GM20000 (cell line): Measurements from ENCODE around the gene GTPBP3.
"Not testable (repeated sequence)": the region's sequence is repeated elsewhere in the genome, so short reads cannot be mapped to it uniquely, and the experiment has no call there.

Experiments used
- DNase-seq: peaks from one replicate; pipeline ENCODE4 v3.0.0; 2012; ENCODE audit warnings: low spot score
- TF ChIP-seq, protein P1 (sequence below): IDR thresholded peaks from 2 replicates; pipeline ENCODE4 v1.5.1; 2012; ENCODE audit warnings: mild to moderate bottlenecking, control low read depth; ENCODE audit errors: extremely low read depth, missing control alignments

GTPBP3 gene, protein sequence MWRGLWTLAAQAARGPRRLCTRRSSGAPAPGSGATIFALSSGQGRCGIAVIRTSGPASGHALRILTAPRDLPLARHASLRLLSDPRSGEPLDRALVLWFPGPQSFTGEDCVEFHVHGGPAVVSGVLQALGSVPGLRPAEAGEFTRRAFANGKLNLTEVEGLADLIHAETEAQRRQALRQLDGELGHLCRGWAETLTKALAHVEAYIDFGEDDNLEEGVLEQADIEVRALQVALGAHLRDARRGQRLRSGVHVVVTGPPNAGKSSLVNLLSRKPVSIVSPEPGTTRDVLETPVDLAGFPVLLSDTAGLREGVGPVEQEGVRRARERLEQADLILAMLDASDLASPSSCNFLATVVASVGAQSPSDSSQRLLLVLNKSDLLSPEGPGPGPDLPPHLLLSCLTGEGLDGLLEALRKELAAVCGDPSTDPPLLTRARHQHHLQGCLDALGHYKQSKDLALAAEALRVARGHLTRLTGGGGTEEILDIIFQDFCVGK

DNA sequence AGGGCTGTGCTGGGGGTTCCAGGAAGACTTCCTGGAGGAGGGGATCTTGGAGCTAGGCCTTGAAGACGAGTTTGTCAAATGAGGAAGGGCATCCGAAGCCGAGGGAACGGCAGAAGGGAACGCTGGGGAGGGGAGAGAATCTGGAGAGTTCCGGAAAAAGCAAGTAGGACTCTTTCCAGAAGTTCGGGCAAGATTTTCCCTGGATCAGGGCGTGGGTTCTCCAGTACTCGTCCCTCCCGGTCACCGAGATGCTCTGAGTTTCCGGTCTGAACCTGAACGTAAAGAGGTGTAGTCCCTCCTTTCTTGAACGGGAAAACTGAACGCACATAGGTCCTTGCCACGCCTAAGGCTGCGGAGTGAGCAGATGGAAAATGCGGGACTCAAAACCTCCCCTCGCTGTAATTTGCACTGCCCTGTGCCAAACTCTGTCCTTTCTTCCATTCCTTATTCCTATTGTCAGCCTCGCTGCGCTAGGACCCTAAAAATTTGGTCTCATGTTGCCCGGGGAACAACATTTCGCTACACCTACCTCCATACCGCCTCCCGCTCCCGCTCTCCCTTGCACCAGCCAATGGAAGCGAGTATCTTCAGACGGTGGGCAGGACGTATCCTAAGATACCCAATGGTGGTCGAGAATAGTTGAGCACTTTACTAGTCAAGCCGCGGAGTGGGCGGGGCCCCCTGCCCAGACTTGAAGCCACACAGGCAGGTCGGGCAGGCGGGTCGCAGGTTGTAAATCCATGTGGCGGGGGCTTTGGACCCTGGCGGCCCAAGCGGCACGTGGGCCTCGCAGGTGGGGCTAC is at the start of gene GTPBP3:
Gene GTPBP3, plus strand, starts transcription at position 682 of the 803 bp plus-strand sequence. Its CDS starts 59 bp downstream, at position 741.
- DNase-seq: peak; percentile 98
- TF ChIP-seq, protein P1, sequence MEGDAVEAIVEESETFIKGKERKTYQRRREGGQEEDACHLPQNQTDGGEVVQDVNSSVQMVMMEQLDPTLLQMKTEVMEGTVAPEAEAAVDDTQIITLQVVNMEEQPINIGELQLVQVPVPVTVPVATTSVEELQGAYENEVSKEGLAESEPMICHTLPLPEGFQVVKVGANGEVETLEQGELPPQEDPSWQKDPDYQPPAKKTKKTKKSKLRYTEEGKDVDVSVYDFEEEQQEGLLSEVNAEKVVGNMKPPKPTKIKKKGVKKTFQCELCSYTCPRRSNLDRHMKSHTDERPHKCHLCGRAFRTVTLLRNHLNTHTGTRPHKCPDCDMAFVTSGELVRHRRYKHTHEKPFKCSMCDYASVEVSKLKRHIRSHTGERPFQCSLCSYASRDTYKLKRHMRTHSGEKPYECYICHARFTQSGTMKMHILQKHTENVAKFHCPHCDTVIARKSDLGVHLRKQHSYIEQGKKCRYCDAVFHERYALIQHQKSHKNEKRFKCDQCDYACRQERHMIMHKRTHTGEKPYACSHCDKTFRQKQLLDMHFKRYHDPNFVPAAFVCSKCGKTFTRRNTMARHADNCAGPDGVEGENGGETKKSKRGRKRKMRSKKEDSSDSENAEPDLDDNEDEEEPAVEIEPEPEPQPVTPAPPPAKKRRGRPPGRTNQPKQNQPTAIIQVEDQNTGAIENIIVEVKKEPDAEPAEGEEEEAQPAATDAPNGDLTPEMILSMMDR: no peak

DNA sequence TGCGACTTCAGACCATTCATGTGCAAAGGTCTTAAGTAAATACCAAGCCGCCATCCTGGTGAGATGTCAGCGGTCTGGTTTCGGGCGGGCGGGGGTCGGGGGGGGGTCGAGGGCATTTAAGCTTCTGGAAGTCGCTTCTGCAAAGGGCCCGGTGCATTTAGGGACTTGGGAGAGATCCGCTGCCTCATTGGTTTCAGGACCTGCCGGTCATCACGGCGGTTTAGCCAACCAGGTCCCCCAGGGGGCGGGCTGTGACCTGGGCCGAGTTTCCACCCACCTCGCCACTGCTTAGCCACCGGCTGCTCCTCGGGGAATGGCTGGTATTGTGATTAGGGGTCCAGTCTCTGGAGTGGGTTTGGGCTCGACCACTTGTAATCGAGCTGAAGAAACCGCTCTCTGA is 47.9 kb upstream of the GTPBP3 start:
- DNase-seq: peak; percentile 88
- TF ChIP-seq, protein P1: no peak

DNA sequence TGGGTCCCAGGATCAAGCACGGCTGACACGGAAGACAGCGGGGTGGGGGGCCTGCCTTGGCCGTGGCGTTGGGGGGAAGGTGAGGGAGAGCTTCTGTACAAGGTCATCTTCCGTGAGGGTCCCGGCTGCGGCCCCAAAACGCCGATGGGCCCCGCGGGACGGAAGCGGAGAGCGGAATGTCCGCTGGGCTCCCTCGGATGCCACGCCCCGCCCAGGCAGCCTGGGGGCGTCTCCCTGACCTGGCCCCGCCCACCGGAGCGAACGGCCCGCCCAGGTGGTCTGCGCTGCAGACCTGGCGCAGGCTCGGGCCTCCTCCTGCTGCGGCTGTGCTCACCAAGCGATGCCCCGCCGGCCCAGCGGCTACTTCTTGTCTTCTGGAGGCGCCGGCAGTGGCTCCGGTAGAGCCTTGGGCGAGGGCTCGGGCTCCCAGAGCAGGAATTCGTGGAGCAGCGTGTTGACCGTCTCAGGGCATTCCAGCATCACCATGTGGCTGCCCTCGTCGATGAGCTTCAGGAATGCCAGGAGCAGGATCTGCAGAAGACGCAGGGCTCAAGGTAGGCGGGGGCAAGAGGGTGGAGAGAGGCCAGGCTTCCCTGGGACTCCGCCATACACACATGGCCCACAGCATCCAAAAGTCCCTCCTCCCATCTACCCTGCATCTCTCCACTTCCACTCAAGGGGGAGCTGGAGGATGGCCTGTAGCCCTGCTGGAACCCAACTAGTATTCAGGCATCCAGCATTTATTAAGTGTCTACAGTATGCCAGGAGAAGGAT is 44.9 kb upstream of the GTPBP3 start:
- DNase-seq: peak; percentile 97
- TF ChIP-seq, protein P1: peak; percentile 80

DNA sequence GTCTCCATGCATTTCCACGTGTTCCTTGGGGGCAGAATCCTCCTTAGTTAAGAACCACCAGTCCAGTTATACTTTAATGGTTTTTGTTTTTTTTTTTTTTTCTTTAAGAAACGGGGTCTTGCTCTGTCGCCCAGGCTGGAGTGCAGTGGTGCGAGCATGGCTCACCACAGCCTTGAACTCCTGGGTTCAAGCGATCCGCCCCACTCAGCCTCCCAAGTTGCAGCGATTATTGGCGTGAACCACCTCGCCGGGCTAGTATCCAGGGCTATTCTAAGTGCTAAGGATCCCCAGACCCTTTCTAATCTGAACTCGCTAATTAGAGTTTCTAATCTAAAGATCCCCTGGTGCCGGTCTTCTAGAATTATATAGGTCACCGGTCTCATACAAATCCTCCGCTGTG is 43.7 kb upstream of the GTPBP3 start:
- DNase-seq: no peak
- TF ChIP-seq, protein P1: no peak

DNA sequence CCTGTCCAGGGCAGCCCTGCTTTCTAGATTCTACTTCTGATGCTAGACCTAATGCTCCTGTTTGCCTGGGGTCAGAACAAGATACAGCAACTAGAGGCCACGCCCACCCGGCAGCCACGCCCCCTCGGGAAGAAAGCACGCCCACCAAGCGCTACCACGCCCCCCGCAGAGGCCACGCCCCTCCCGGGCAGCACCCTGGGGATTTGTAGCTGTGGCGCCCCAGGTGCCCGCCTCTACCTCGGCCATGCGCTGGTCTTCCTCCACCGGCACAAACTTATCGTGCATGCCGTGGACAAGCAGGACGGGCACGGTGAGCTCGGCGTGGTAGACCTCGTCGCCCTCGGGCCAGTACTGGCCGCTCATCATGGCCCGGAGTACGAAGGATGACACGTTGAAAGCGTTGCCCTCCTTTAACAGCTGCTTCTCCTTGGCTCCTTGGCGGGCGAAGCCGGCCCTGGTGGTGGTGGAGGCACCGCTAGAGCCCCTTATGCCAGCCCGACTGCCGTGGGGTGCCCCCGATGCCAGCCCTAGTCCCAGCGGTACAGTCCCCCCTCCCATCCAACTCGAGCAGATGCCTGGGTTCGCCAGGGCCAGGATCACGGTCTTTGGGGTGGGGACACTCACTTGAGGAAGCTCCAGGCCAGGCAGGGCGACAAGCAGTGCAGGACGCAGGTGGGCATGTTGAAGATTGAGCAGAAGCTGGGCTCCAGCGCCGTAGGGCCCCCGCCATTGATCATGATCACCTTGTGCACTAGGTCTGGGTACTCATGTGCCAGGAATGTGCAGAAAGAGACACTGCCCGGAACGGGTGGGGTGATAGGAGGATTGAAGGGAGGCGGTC is 43.1 kb upstream of the GTPBP3 start:
- TF ChIP-seq, protein P1: no peak
- DNase-seq: peak; percentile 78

DNA sequence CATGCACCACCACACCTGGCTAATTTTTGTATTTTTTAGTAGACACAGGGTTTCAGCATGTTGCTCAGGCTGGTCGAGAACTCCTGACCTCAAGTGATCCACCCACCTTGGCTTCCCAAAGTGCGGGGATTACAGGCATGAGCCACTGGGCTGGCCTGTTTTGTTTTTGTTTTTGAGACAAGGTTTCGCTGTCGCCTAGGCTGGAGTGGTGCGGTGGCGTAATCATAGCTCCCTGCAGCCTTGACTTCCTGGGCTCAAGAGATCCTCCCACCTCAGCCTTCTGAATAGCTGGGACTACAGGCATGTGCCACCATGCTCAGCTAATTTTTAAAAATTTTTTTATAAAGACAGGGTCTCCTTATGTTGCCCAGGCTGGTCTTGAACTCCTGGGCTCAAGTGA is 41.8 kb upstream of the GTPBP3 start:
- DNase-seq: not testable (repeated sequence)

DNA sequence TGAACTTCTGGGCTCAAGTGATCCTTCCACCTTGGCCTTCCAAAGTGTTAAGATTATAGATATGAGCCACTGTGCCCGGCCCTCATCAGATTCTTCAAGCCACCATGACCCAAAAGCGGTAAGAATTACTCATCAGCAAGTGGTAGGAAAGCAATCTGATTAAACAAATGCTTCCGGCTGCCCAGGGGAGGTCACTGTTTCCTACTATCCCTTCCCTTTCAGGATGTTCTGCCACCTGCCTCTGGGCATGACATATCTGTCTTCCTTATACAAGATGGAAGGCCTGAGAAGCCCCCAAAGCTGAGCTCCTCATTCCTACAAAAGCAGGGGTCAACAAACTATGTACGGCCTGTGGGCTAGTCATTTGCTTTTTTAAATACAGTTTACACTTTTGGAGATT is 41.1 kb upstream of the GTPBP3 start:
- DNase-seq: no peak
- TF ChIP-seq, protein P1: no peak
